Astrocyte (in vitro differentiated cells and primary cell): ENCODE results near the gene DNMBP. TPM values are rescaled to one million over a fixed set of nuclear protein-coding genes. Genes with fewer than 3 reads are reported as not detected.
"Not testable (repeated sequence)": the region's sequence is repeated elsewhere in the genome, so short reads cannot be mapped to it uniquely, and the experiment has no call there.

Source experiments
- DNase-seq: peaks from one replicate; pipeline ENCODE4 v3.0.0-alpha.2; 2010; ENCODE audit warnings: low read depth
- FAIRE-seq: peaks from 2 replicates; lab custom pipeline; 2011; peaks lifted over from hg19 to GRCh38; lab: Jason Lieb, UNC
- H2AFZ ChIP-seq: 2 replicates; pipeline ENCODE4 v1.6.0; 2012; ENCODE audit warnings: low read depth, low read length, inconsistent platforms
- H3K27ac ChIP-seq: 2 replicates; pipeline ENCODE4 v1.5.1; 2011; ENCODE audit warnings: low read depth, low read length, inconsistent platforms
- H3K27me3 ChIP-seq: 2 replicates; pipeline ENCODE4 v1.6.0; 2011; ENCODE audit warnings: low read length, inconsistent platforms; ENCODE audit not compliant: insufficient read depth
- H3K36me3 ChIP-seq: 2 replicates; pipeline ENCODE4 v1.5.1; 2011; ENCODE audit warnings: low read length, inconsistent platforms; ENCODE audit not compliant: insufficient read depth
- H3K4me1 ChIP-seq: 2 replicates; pipeline ENCODE4 v1.5.1; 2011; ENCODE audit warnings: low read length, inconsistent platforms; ENCODE audit not compliant: insufficient read depth
- H3K4me2 ChIP-seq: 2 replicates; pipeline ENCODE4 v1.6.0; 2012; ENCODE audit warnings: low read length, inconsistent platforms
- H3K4me3 ChIP-seq: 2 replicates; pipeline ENCODE4 v1.5.1; 2011; ENCODE audit warnings: low read depth, mild to moderate bottlenecking, low read length, inconsistent platforms; ENCODE audit not compliant: insufficient read depth
- H3K79me2 ChIP-seq: 2 replicates; pipeline ENCODE4 v1.6.0; 2012; ENCODE audit warnings: mild to moderate bottlenecking, low read length, inconsistent platforms; ENCODE audit not compliant: insufficient read depth
- H3K9ac ChIP-seq: 2 replicates; pipeline ENCODE4 v1.6.0; 2012; ENCODE audit warnings: mild to moderate bottlenecking, low read length, inconsistent platforms
- H3K9me3 ChIP-seq: 2 replicates; pipeline ENCODE4 v1.5.1; 2012; ENCODE audit warnings: low read depth, mild to moderate bottlenecking, low read length, inconsistent platforms; ENCODE audit not compliant: insufficient read depth
- H4K20me1 ChIP-seq: 2 replicates; pipeline ENCODE4 v1.6.0; 2012; ENCODE audit warnings: low read length, inconsistent platforms; ENCODE audit not compliant: insufficient read depth
- H3K27ac Mint-ChIP-seq: one replicate; pipeline ENCODE4 v1.8.0; 2021; ENCODE audit warnings: mild to moderate bottlenecking, mixed read lengths; ENCODE audit not compliant: unreplicated experiment
- H3K27me3 Mint-ChIP-seq: one replicate; pipeline ENCODE4 v1.8.0; 2021; ENCODE audit warnings: low read depth, mixed read lengths; ENCODE audit not compliant: unreplicated experiment
- H3K36me3 Mint-ChIP-seq: one replicate; pipeline ENCODE4 v1.8.0; 2021; ENCODE audit warnings: low read depth, mixed read lengths; ENCODE audit not compliant: unreplicated experiment
- H3K4me1 Mint-ChIP-seq: one replicate; pipeline ENCODE4 v1.8.0; 2021; ENCODE audit warnings: low read depth, mixed read lengths; ENCODE audit not compliant: unreplicated experiment
- H3K4me3 Mint-ChIP-seq: one replicate; pipeline ENCODE4 v1.8.0; 2021; ENCODE audit warnings: mild to moderate bottlenecking, moderate library complexity, mixed read lengths; ENCODE audit not compliant: unreplicated experiment
- H3K9me3 Mint-ChIP-seq: one replicate; pipeline ENCODE4 v1.8.0; 2021; ENCODE audit warnings: mild to moderate bottlenecking, mixed read lengths; ENCODE audit not compliant: unreplicated experiment
- CTCF ChIP-seq: IDR thresholded peaks from 2 replicates; pipeline ENCODE4 v1.5.1; 2011; ENCODE audit warnings: low read depth, mild to moderate bottlenecking, inconsistent platforms, low read length, moderate library complexity; ENCODE audit not compliant: insufficient read depth
- EZH2 ChIP-seq: IDR thresholded peaks from 2 replicates; pipeline ENCODE4 v1.6.1; 2012; ENCODE audit warnings: mild to moderate bottlenecking, low read length, inconsistent platforms; ENCODE audit not compliant: insufficient read depth
- total RNA-seq: library from RNA; stranded (reverse); gene quantifications from 2 replicates; pipeline ENCODE4 v1.2.1, GENCODE V29; 2021

Gene DNMBP
- total RNA-seq, 1 donor from 2014 or later, result 24.8 TPM

GRCh38 chr10:99964791-99965190, 45.0 kb downstream of the DNMBP start:
- Histone ChIP-seq H3K27me3 (no peaks in the 10 kb centered on the region), H3K4me2 (no peak overlapping the region), H3K36me3 (peaks cover 23% of the 10 kb centered on the region), H3K4me3 (no peak overlapping the region), H3K27ac (peak overlapping the region; percentile 32), H3K4me1 (peaks cover 41% of the 10 kb centered on the region), H2AFZ (no peak overlapping the region), H3K9ac (peak overlapping the region; percentile 12), H3K79me2 (peaks cover 44% of the 10 kb centered on the region), H3K9me3 (no peaks in the 10 kb centered on the region), H4K20me1 (no peaks in the 10 kb centered on the region)
- Mint-ChIP-seq H3K4me3 (no peak overlapping the region), H3K9me3 (no peaks in the 10 kb centered on the region), H3K27ac (peak overlapping the region; percentile 6), H3K36me3 (peaks cover 4% of the 10 kb centered on the region), H3K4me1 (peaks cover 18% of the 10 kb centered on the region), H3K27me3 (no peaks in the 10 kb centered on the region)
- DNase-seq (peak; percentile 18), FAIRE-seq (no peak)
- no peak for TF ChIP-seq EZH2
- TF ChIP-seq CTCF, result no peak

GRCh38 chr10:99963467-99964165, 46.1 kb downstream of the DNMBP start:
- H3K27me3 Mint-ChIP-seq, H2AFZ ChIP-seq, H3K4me3 ChIP-seq, H3K36me3 Mint-ChIP-seq, DNase-seq, H4K20me1 ChIP-seq, H3K4me3 Mint-ChIP-seq, H3K9me3 ChIP-seq, H3K9me3 Mint-ChIP-seq, H3K27me3 ChIP-seq: not testable (repeated sequence)
- Mint-ChIP-seq H3K4me1 (peaks cover 18% of the 10 kb centered on the region), H3K27ac (peak overlapping the region; percentile 47)
- peak overlapping the region; percentile 42 for H3K4me2 ChIP-seq
- peaks cover 38% of the 10 kb centered on the region for H3K4me1 ChIP-seq
- H3K36me3 ChIP-seq, result peaks cover 12% of the 10 kb centered on the region
- FAIRE-seq, result peak; percentile 99
- H3K9ac ChIP-seq, result peak overlapping the region; percentile 5
- H3K79me2 ChIP-seq, result peaks cover 44% of the 10 kb centered on the region
- peak overlapping the region; percentile 35 for H3K27ac ChIP-seq

GRCh38 chr10:99958806-99959205, 50.9 kb downstream of the DNMBP start:
- Histone ChIP-seq H3K79me2 (peaks cover 73% of the 10 kb centered on the region), H4K20me1 (peaks cover 21% of the 10 kb centered on the region), H3K27ac (no peak overlapping the region), H3K4me2 (no peak overlapping the region), H3K27me3 (no peaks in the 10 kb centered on the region), H2AFZ (no peak overlapping the region), H3K4me3 (no peak overlapping the region), H3K9me3 (peaks cover 9% of the 10 kb centered on the region), H3K9ac (no peak overlapping the region), H3K36me3 (peaks cover 27% of the 10 kb centered on the region), H3K4me1 (peaks cover 5% of the 10 kb centered on the region)
- Mint-ChIP-seq H3K4me1 (peaks cover 7% of the 10 kb centered on the region), H3K9me3 (no peaks in the 10 kb centered on the region), H3K27me3 (no peaks in the 10 kb centered on the region), H3K4me3 (no peak overlapping the region), H3K36me3 (peaks cover 26% of the 10 kb centered on the region), H3K27ac (no peak overlapping the region)
- DNase-seq, result no peak
- TF ChIP-seq CTCF, result no peak
- no peak for TF ChIP-seq EZH2
- FAIRE-seq, result no peak
